ENCODE results near the gene TBL3. TPM values are rescaled to one million over a fixed set of nuclear protein-coding genes. Genes with fewer than 3 reads are reported as not detected.

The TBL3 gene
- total RNA-seq, 1 experiment from 2014 or later: 68.9 TPM

DNA sequence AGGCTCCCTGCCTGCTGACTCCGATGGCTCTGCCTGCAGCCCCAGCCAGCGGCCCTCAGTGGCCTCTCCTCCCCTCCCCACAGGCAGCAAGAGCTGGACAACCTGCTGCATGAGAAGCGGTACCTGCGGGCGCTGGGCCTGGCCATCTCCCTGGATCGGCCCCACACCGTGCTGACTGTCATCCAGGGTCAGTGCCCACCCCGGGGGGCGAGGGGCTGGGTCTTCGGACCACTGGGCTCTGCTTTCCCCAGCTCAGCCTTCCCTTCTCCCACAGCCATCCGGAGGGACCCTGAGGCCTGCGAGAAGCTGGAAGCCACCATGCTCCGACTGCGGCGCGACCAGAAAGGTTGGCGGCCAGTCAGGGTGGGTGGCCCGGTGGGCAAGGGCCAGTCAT lies 6.0 kb downstream of the TBL3 start:
- no peaks in the 10 kb centered on the region for H4K20me1 ChIP-seq (ENCODE audit: insufficient read depth)
- H3K4me3 ChIP-seq (replicated peaks in 1 of 2; ENCODE audit: low read depth in 1 of 2, low read length in 2 of 2): no peak overlapping the region
- H3K9me2 ChIP-seq (ENCODE audit: insufficient read depth): no peaks in the 10 kb centered on the region
- ATAC-seq (no peak), DNase-seq (ENCODE audit: low read depth, low spot score) (no peak)
- H3K4me1 ChIP-seq (ENCODE audit: control insufficient read depth in 1 of 2, insufficient read depth in 2 of 2, low read length in 2 of 2): peaks cover 42 to 64% of the 10 kb centered on the region in 2 experiments
- H3K79me2 ChIP-seq (ENCODE audit: insufficient read depth, low read length): peaks cover 22% of the 10 kb centered on the region
- no peak overlapping the region for H2AFZ ChIP-seq (ENCODE audit: low read depth, low read length, poor library complexity, severe bottlenecking)
- peak overlapping the region; percentile 88; the same call in 1 of the 2 replicates for H3K27ac ChIP-seq (ENCODE audit: low read depth, low read length)
- peaks cover 0 to 41% of the 10 kb centered on the region in 2 experiments; a peak in 2 of 4 replicates for H3K36me3 ChIP-seq (ENCODE audit: control insufficient read depth in 1 of 2, insufficient read depth in 2 of 2, low read length in 2 of 2)
- H3K27me3 ChIP-seq (ENCODE audit: insufficient read depth, low read length): no peaks in the 10 kb centered on the region
- H3K4me2 ChIP-seq (ENCODE audit: low read length): peak overlapping the region; percentile 97
- H3K9me3 ChIP-seq (ENCODE audit: control insufficient read depth in 1 of 2, insufficient read depth in 1 of 2, low read depth in 1 of 2, low read length in 2 of 2): no peaks in the 10 kb centered on the region
- intact Hi-C loops (cut with micrococcal nuclease): no loop called here
- ChIA-PET CTCF (interaction anchor here (1.4 kb wide), 1 partner anchor 26 kb away, joined by 5 read pairs; no protein-coding TSS in a partner anchor), POLR2A (interaction anchor here (3.3 to 12.5 kb wide), 2 partner anchors 12 to 17 kb away, joined by 14 to 104 read pairs; partner anchors contain the start of genes NDUFB10, RNF151 and RPS2), RAD21 (ENCODE audit: low non-redundant PET in 1 of 2, low total read pairs in 2 of 2, uncharacterized antibody in 2 of 2, unreplicated experiment in 2 of 2) (interaction anchor here in 1 of 2 experiments (0.6 kb wide), 1 partner anchor 13 kb away, joined by 6 read pairs; the partner anchor contains the start of gene RPS2)
- H3K9ac ChIP-seq (ENCODE audit: low read length): peak overlapping the region; percentile 84
- no TSS peak for BruUV-seq (replicated peaks)
- no peak for TF ChIP-seq JUND (IDR thresholded peaks at IDR 0.05)
- no peak for TF ChIP-seq YY1 (IDR thresholded peaks at IDR 0.05; ENCODE audit: extremely low read depth, insufficient replicate concordance, low read depth, low read length)

DNA sequence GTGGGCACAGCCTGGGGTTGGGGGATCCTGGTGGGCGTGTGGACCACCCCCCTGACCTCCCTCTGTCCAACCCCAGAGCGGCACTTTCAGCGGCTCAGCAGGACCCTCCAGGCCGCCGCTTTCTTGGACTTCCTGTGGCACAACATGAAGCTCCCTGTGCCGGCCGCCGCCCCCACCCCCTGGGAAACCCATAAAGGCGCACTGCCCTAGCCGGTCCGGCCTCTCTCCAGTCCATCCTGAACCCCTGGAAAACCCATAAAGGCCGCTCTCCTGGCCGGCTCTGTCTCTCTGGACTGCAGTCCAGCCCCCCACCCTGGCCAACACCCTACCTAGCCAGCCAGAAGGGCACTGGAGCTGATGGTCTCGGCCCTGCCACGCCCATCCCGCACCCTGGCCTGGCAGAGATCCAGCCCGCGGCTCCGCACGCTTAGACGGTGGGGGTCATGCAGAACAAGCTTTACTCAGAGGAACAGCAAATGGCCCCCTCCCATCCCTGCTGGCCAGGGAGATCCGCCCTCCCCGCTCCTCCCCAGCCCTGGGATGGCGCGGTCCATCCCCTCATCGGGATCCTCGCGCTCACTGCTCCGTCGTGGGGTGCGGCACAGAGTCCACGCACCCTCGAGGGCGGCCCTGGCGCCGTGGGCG lies 6.7 kb downstream of the TBL3 start:
- H3K27ac ChIP-seq (ENCODE audit: low read depth, low read length): peak overlapping the region; percentile 88
- TSS peak; percentile 46 for BruUV-seq (replicated peaks)
- no peaks in the 10 kb centered on the region for H3K27me3 ChIP-seq (ENCODE audit: insufficient read depth, low read length)
- peaks cover 15% of the 10 kb centered on the region for H3K79me2 ChIP-seq (ENCODE audit: insufficient read depth, low read length)
- ATAC-seq (no peak), DNase-seq (ENCODE audit: low read depth, low spot score) (no peak)
- no peaks in the 10 kb centered on the region for H3K9me3 ChIP-seq (ENCODE audit: control insufficient read depth in 1 of 2, insufficient read depth in 1 of 2, low read depth in 1 of 2, low read length in 2 of 2)
- no peak overlapping the region for H2AFZ ChIP-seq (ENCODE audit: low read depth, low read length, poor library complexity, severe bottlenecking)
- H3K9ac ChIP-seq (ENCODE audit: low read length): peak overlapping the region; percentile 84
- H4K20me1 ChIP-seq (ENCODE audit: insufficient read depth): no peaks in the 10 kb centered on the region
- intact Hi-C loops (cut with micrococcal nuclease): no loop called here
- RAD21 ChIA-PET (ENCODE audit: low non-redundant PET in 1 of 2, low total read pairs in 2 of 2, uncharacterized antibody in 2 of 2, unreplicated experiment in 2 of 2): no interaction called here
- POLR2A ChIA-PET: interaction anchor here (1.5 to 12.5 kb wide), 4 partner anchors 9 to 177 kb away, joined by 5 to 104 read pairs (median 10); partner anchors contain the start of genes NDUFB10, RNF151, RPS2 and TRAF7
- H3K4me1 ChIP-seq (ENCODE audit: control insufficient read depth in 1 of 2, insufficient read depth in 2 of 2, low read length in 2 of 2): peaks cover 40 to 64% of the 10 kb centered on the region in 2 experiments
- peak overlapping the region; percentile 97 for H3K4me2 ChIP-seq (ENCODE audit: low read length)
- H3K4me3 ChIP-seq (replicated peaks in 1 of 2; ENCODE audit: low read depth in 1 of 2, low read length in 2 of 2): peak overlapping the region; percentile 60 to 65
- TF ChIP-seq, protein P1, sequence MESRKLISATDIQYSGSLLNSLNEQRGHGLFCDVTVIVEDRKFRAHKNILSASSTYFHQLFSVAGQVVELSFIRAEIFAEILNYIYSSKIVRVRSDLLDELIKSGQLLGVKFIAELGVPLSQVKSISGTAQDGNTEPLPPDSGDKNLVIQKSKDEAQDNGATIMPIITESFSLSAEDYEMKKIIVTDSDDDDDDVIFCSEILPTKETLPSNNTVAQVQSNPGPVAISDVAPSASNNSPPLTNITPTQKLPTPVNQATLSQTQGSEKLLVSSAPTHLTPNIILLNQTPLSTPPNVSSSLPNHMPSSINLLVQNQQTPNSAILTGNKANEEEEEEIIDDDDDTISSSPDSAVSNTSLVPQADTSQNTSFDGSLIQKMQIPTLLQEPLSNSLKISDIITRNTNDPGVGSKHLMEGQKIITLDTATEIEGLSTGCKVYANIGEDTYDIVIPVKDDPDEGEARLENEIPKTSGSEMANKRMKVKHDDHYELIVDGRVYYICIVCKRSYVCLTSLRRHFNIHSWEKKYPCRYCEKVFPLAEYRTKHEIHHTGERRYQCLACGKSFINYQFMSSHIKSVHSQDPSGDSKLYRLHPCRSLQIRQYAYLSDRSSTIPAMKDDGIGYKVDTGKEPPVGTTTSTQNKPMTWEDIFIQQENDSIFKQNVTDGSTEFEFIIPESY (IDR thresholded peaks at IDR 0.05; ENCODE audit: extremely low read depth, insufficient replicate concordance, low read length): no peak
- TF ChIP-seq TCF7L2 (IDR thresholded peaks at IDR 0.05; ENCODE audit: borderline replicate concordance, extremely low read depth, insufficient read depth, insufficient read length) (no peak), EGR1 (IDR thresholded peaks at IDR 0.05; ENCODE audit: low read depth) (no peak), EZH2phosphoT487 (IDR thresholded peaks at IDR 0.05; ENCODE audit: borderline replicate concordance) (no peak), RAD21 (IDR thresholded peaks at IDR 0.05; ENCODE audit: low read depth) (no peak), SIN3A (IDR thresholded peaks at IDR 0.05; ENCODE audit: low read depth) (no peak), SP1 (IDR thresholded peaks at IDR 0.05; ENCODE audit: low read depth) (no peak), SRF (IDR thresholded peaks at IDR 0.05; ENCODE audit: low read depth) (no peak), EZH2 (IDR thresholded peaks at IDR 0.05) (no peak), FOSL1 (IDR thresholded peaks at IDR 0.05; ENCODE audit: low read depth) (no peak)
- TF ChIP-seq, protein P2, sequence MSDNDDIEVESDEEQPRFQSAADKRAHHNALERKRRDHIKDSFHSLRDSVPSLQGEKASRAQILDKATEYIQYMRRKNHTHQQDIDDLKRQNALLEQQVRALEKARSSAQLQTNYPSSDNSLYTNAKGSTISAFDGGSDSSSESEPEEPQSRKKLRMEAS (IDR thresholded peaks at IDR 0.05): no peak
- peaks cover 0 to 41% of the 10 kb centered on the region in 2 experiments; a peak in 2 of 4 replicates for H3K36me3 ChIP-seq (ENCODE audit: control insufficient read depth in 1 of 2, insufficient read depth in 2 of 2, low read length in 2 of 2)
- CTCF ChIA-PET: interaction anchor here (1.0 to 1.7 kb wide), 3 partner anchors 14 to 162 kb away, joined by 3 to 8 read pairs (median 5); partner anchors contain the start of gene RPS2
- no peaks in the 10 kb centered on the region for H3K9me2 ChIP-seq (ENCODE audit: insufficient read depth)

Measured in HCT116 (cell line).